SK-N-SH treated with all-trans-retinoic acid at 6 μM for 48 hours (cell line): ENCODE data around the gene MYOCD.

ENCODE experiments used
- ATAC-seq: fragments of 200-7000 bp; cut with Tn5 transposase; 3 replicates; pipeline ENCODE4 v1.9.1; 2020; ENCODE audit warnings: mild to moderate bottlenecking, moderate library complexity
- ARNTL ChIP-seq: fragments of 450-650 bp; formaldehyde crosslinking; IDR thresholded peaks from 2 replicates; pipeline ENCODE4 v1.5.0; 2020; ENCODE audit warnings: low read depth, mild to moderate bottlenecking, moderate library complexity, borderline replicate concordance
- BACH2 ChIP-seq: fragments of 250-450 bp; sonication (Bioruptor Pico); IDR thresholded peaks from 2 replicates; pipeline ENCODE4 v1.9.0; 2021; ENCODE audit warnings: mild to moderate bottlenecking, borderline replicate concordance
- CREB5 ChIP-seq: fragments of 250-450 bp; sonication (Bioruptor Pico); IDR thresholded peaks from 2 replicates; pipeline ENCODE4 v1.5.1; 2020; ENCODE audit warnings: low read depth, mild to moderate bottlenecking, moderate library complexity
- CSDC2 ChIP-seq: fragments of 250-450 bp; sonication (Bioruptor Pico); IDR thresholded peaks from 2 replicates; pipeline ENCODE4 v1.5.0; 2020; ENCODE audit warnings: mild to moderate bottlenecking, moderate library complexity
- ESRRG ChIP-seq: fragments of 250-450 bp; sonication (Bioruptor Pico); IDR thresholded peaks from 2 replicates; pipeline ENCODE4 v1.6.1; 2021; ENCODE audit warnings: mild to moderate bottlenecking
- ISL1 ChIP-seq: fragments of 250-450 bp; sonication (Bioruptor Pico); IDR thresholded peaks from 2 replicates; pipeline ENCODE4 v2.1.2; 2022; ENCODE audit warnings: mild to moderate bottlenecking, moderate library complexity
- OSR1 ChIP-seq: fragments of 250-450 bp; sonication (Bioruptor Pico); IDR thresholded peaks from 2 replicates; pipeline ENCODE4 v1.8.0; 2022; ENCODE audit warnings: moderate library complexity, mild to moderate bottlenecking, inconsistent platforms
- PATZ1 ChIP-seq: fragments of 250-450 bp; sonication (Bioruptor Pico); IDR thresholded peaks from 2 replicates; pipeline ENCODE4 v1.8.0; 2020; ENCODE audit warnings: mild to moderate bottlenecking, moderate library complexity, borderline replicate concordance
- POU6F1 ChIP-seq: fragments of 250-450 bp; sonication (Bioruptor Pico); IDR thresholded peaks from 2 replicates; pipeline ENCODE4 v1.8.0; 2021; ENCODE audit warnings: low read depth, mild to moderate bottlenecking, moderate library complexity, borderline replicate concordance
- PPARA ChIP-seq: fragments of 250-450 bp; sonication (Bioruptor Pico); IDR thresholded peaks from 2 replicates; pipeline ENCODE4 v1.5.0; 2020; ENCODE audit warnings: mild to moderate bottlenecking, borderline replicate concordance
- RARB ChIP-seq: fragments of 250-450 bp; sonication (Bioruptor Pico); IDR thresholded peaks from 2 replicates; pipeline ENCODE4 v1.8.0; 2021; ENCODE audit warnings: mild to moderate bottlenecking, moderate library complexity
- TCF4 ChIP-seq: fragments of 250-450 bp; sonication (Bioruptor Pico); IDR thresholded peaks from 2 replicates; pipeline ENCODE4 v1.8.0; 2021; ENCODE audit warnings: mild to moderate bottlenecking, moderate library complexity, borderline replicate concordance
- TOX ChIP-seq: fragments of 250-450 bp; sonication (Bioruptor Pico); IDR thresholded peaks from 2 replicates; pipeline ENCODE4 v1.8.0; 2021; ENCODE audit warnings: mild to moderate bottlenecking, moderate library complexity, borderline replicate concordance
- ZFP3 ChIP-seq: fragments of 250-450 bp; sonication (Bioruptor Pico); IDR thresholded peaks from 2 replicates; pipeline ENCODE4 v1.5.0; 2020; ENCODE audit warnings: mild to moderate bottlenecking, moderate library complexity
- ZFP30 ChIP-seq: fragments of 450-650 bp; formaldehyde crosslinking; IDR thresholded peaks from 2 replicates; pipeline ENCODE4 v1.5.0; 2022; ENCODE audit warnings: mild to moderate bottlenecking, moderate library complexity
- ZNF565 ChIP-seq: fragments of 450-650 bp; formaldehyde crosslinking; conservative IDR thresholded peaks from 2 replicates; pipeline ENCODE4 v1.5.0; 2020; ENCODE audit warnings: low read depth, mild to moderate bottlenecking, moderate library complexity
- ZNF70 ChIP-seq: fragments of 450-650 bp; formaldehyde crosslinking; IDR thresholded peaks from 2 replicates; pipeline ENCODE4 v1.5.0; 2020; ENCODE audit warnings: mild to moderate bottlenecking, moderate library complexity
- ZNF8 ChIP-seq: fragments of 450-650 bp; formaldehyde crosslinking; IDR thresholded peaks from 2 replicates; pipeline ENCODE4 v1.5.0; 2020; ENCODE audit warnings: mild to moderate bottlenecking, moderate library complexity
- TF ChIP-seq, protein P1 (sequence below): fragments of 250-450 bp; sonication (Bioruptor Pico); IDR thresholded peaks from 2 replicates; pipeline ENCODE4 v1.5.1; 2021; ENCODE audit warnings: mild to moderate bottlenecking, moderate library complexity
- TF ChIP-seq, protein P2 (sequence below): fragments of 250-450 bp; sonication (Bioruptor Pico); IDR thresholded peaks from 2 replicates; pipeline ENCODE4 v1.5.0; 2020; ENCODE audit warnings: mild to moderate bottlenecking, moderate library complexity

Gene MYOCD

GRCh38 chr17:12800855-12801365 is 135.2 kb downstream of the MYOCD start:
- TF ChIP-seq ESRRG (CRISPR knock-in tag) = no peak
- TF ChIP-seq BACH2 = no peak
- TF ChIP-seq ZFP3 (CRISPR knock-in tag) = no peak
- TF ChIP-seq OSR1 = no peak
- no peak for TF ChIP-seq ARNTL (CRISPR knock-in tag)
- TF ChIP-seq TCF4 (CRISPR knock-in tag) = no peak
- no peak for TF ChIP-seq RARB (CRISPR knock-in tag)
- TF ChIP-seq, protein P1, sequence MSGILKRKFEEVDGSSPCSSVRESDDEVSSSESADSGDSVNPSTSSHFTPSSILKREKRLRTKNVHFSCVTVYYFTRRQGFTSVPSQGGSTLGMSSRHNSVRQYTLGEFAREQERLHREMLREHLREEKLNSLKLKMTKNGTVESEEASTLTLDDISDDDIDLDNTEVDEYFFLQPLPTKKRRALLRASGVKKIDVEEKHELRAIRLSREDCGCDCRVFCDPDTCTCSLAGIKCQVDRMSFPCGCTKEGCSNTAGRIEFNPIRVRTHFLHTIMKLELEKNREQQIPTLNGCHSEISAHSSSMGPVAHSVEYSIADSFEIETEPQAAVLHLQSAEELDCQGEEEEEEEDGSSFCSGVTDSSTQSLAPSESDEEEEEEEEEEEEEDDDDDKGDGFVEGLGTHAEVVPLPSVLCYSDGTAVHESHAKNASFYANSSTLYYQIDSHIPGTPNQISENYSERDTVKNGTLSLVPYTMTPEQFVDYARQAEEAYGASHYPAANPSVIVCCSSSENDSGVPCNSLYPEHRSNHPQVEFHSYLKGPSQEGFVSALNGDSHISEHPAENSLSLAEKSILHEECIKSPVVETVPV = no peak
- no peak for TF ChIP-seq TOX (CRISPR knock-in tag)
- TF ChIP-seq ISL1 (CRISPR knock-in tag) = no peak

DNA sequence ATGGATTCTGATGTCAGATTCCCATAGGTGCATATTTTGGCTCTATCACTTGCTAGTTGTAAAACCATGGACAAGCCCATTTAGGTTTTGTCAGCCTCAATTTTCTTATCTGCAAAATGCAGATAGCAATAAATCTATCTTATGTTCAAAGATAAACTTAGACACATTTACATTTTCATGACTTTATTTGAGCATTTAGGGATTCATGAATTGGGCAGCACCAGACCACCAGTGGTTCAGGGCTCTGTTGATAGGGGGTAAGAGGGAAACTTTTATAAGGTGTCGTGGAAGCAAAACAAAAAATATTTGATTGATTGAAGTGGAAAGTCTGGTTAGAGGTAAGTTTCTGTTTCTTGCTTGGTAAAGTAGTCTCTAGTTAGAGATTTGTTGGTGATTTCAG is 140.9 kb downstream of the MYOCD start:
- no peak for ATAC-seq
- TF ChIP-seq ESRRG (CRISPR knock-in tag) (no peak), BACH2 (no peak), ZFP3 (CRISPR knock-in tag) (no peak), PATZ1 (CRISPR knock-in tag) (no peak), ZNF8 (CRISPR knock-in tag) (no peak), OSR1 (no peak), TOX (CRISPR knock-in tag) (no peak), PPARA (CRISPR knock-in tag) (no peak), POU6F1 (CRISPR knock-in tag) (no peak), TCF4 (CRISPR knock-in tag) (no peak), ISL1 (CRISPR knock-in tag) (no peak), ZNF565 (CRISPR knock-in tag) (no peak), CSDC2 (CRISPR knock-in tag) (no peak)
- TF ChIP-seq, protein P2, sequence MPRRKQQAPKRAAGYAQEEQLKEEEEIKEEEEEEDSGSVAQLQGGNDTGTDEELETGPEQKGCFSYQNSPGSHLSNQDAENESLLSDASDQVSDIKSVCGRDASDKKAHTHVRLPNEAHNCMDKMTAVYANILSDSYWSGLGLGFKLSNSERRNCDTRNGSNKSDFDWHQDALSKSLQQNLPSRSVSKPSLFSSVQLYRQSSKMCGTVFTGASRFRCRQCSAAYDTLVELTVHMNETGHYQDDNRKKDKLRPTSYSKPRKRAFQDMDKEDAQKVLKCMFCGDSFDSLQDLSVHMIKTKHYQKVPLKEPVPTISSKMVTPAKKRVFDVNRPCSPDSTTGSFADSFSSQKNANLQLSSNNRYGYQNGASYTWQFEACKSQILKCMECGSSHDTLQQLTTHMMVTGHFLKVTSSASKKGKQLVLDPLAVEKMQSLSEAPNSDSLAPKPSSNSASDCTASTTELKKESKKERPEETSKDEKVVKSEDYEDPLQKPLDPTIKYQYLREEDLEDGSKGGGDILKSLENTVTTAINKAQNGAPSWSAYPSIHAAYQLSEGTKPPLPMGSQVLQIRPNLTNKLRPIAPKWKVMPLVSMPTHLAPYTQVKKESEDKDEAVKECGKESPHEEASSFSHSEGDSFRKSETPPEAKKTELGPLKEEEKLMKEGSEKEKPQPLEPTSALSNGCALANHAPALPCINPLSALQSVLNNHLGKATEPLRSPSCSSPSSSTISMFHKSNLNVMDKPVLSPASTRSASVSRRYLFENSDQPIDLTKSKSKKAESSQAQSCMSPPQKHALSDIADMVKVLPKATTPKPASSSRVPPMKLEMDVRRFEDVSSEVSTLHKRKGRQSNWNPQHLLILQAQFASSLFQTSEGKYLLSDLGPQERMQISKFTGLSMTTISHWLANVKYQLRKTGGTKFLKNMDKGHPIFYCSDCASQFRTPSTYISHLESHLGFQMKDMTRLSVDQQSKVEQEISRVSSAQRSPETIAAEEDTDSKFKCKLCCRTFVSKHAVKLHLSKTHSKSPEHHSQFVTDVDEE = no peak

More at GRCh38 chr17:12800855-12801365, 135.2 kb downstream of the MYOCD start:
- ATAC-seq = no peak

- ATAC-seq = no peak
- TF ChIP-seq BACH2 (no peak), ZNF70 (CRISPR knock-in tag) (no peak), CREB5 (CRISPR knock-in tag) (no peak), ZFP30 (CRISPR knock-in tag) (no peak), OSR1 (no peak)
Measured at GRCh38 chr17:12808723-12809122, 143.0 kb downstream of the MYOCD start.

DNA sequence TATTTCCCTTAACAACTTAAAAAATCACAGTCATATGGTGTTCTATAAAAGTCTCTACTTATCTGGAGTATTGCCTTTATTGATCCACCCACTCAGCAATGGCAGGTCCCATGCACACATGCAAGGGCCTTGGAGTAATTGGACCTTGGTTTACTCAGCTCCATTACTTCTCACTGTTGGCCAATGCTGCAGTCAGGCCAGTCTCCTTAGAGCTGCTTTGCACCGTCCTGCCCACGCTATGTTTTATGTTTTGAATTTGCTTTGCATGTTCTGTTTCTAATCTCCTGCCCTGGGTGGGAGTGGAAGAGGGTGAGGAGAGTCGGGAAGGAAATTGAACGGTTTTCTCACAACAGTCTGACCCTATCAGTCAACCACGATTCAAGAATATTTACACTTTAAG is 147.2 kb downstream of the MYOCD start:
- ATAC-seq = no peak
- TF ChIP-seq, protein P1 = no peak
